GM12878 (cell line): Measurements from ENCODE around the gene SNU13. TPM values are rescaled to one million over a fixed set of nuclear protein-coding genes. Genes with fewer than 3 reads are reported as not detected.

ENCODE experiments used
- CBX3 ChIP-seq: fragments of 200-600 bp; sonication (generic); IDR thresholded peaks from 2 replicates; pipeline ENCODE4 v1.6.1; 2016; ENCODE audit warnings: low read depth, borderline replicate concordance
- CBX5 ChIP-seq: sonication (generic); IDR thresholded peaks from 2 replicates; pipeline ENCODE4 v1.6.1; 2016; ENCODE audit warnings: low read depth, moderate library complexity, mild to moderate bottlenecking, inconsistent platforms
- CHD2 ChIP-seq: IDR thresholded peaks from 2 replicates; pipeline ENCODE4 v1.6.1; 2011; ENCODE audit warnings: low read depth, low read length, improper control_type of control experiment, borderline replicate concordance
- CREM ChIP-seq: IDR thresholded peaks from 2 replicates; pipeline ENCODE4 v1.6.1; 2014; ENCODE audit warnings: antibody characterized with exemption, low read depth
- GABPA ChIP-seq: IDR thresholded peaks from 2 replicates; pipeline ENCODE4 v1.6.1; 2014; ENCODE audit warnings: antibody characterized with exemption, low read depth, mild to moderate bottlenecking, inconsistent platforms
- HCFC1 ChIP-seq: fragments of 150-350 bp; IDR thresholded peaks from 2 replicates; pipeline ENCODE4 v1.6.1; 2014; ENCODE audit warnings: low read length
- HDAC2 ChIP-seq: fragments of 200-600 bp; sonication (generic); IDR thresholded peaks from 2 replicates; pipeline ENCODE4 v1.6.1; 2017
- HDGF ChIP-seq: fragments of 450-650 bp; IDR thresholded peaks from 2 replicates; pipeline ENCODE4 v1.6.1; 2016; ENCODE audit warnings: antibody characterized with exemption
- IRF4 ChIP-seq: IDR thresholded peaks from 2 replicates; pipeline ENCODE4 v1.6.1; 2011; ENCODE audit warnings: low read depth, low read length
- JUND ChIP-seq: IDR thresholded peaks from 2 replicates; pipeline ENCODE4 v1.6.1; 2012; ENCODE audit warnings: low read depth, mild to moderate bottlenecking, low read length, improper control_type of control experiment, moderate library complexity
- MEF2A ChIP-seq: IDR thresholded peaks from 2 replicates; pipeline ENCODE4 v1.6.1; 2011; ENCODE audit warnings: low read depth, mild to moderate bottlenecking, low read length, moderate library complexity; ENCODE audit not compliant: insufficient read depth
- MEF2B ChIP-seq: fragments of 450-650 bp; IDR thresholded peaks from 2 replicates; pipeline ENCODE4 v1.6.1; 2018; ENCODE audit warnings: mild to moderate bottlenecking, moderate library complexity; ENCODE audit not compliant: partially characterized antibody, poor library complexity, severe bottlenecking
- MTA3 ChIP-seq: IDR thresholded peaks from 2 replicates; pipeline ENCODE4 v1.6.1; 2012; ENCODE audit warnings: low read length, inconsistent platforms, borderline replicate concordance
- NFYA ChIP-seq: IDR thresholded peaks from 2 replicates; pipeline ENCODE4 v1.6.1; 2011; ENCODE audit warnings: low read depth, mild to moderate bottlenecking, low read length, improper control_type of control experiment, borderline replicate concordance
- NFYB ChIP-seq: IDR thresholded peaks from 2 replicates; pipeline ENCODE4 v1.6.1; 2011; ENCODE audit warnings: low read depth, mild to moderate bottlenecking, low read length, improper control_type of control experiment, moderate library complexity; ENCODE audit not compliant: insufficient read depth
- NR2C2 ChIP-seq: IDR thresholded peaks from 2 replicates; pipeline ENCODE4 v1.6.1; 2011; ENCODE audit warnings: borderline replicate concordance, low read depth; ENCODE audit not compliant: control insufficient read depth, insufficient read length
- RFX5 ChIP-seq: IDR thresholded peaks from 2 replicates; pipeline ENCODE4 v1.6.1; 2011; ENCODE audit warnings: low read depth, low read length, improper control_type of control experiment
- SKIL ChIP-seq: fragments of 450-650 bp; IDR thresholded peaks from 2 replicates; pipeline ENCODE4 v1.6.1; 2017; ENCODE audit warnings: mild to moderate bottlenecking, low read depth, inconsistent platforms; ENCODE audit not compliant: poor library complexity, severe bottlenecking
- SREBF2 ChIP-seq: IDR thresholded peaks from 2 replicates; pipeline ENCODE4 v1.6.1; 2012; ENCODE audit warnings: mild to moderate bottlenecking, low read length
- STAT1 ChIP-seq: fragments of 450-650 bp; conservative IDR thresholded peaks from 2 replicates; pipeline ENCODE4 v1.6.1; 2014; ENCODE audit warnings: antibody characterized with exemption, mild to moderate bottlenecking
- SUPT20H ChIP-seq: IDR thresholded peaks from 2 replicates; pipeline ENCODE4 v1.6.1; 2011; ENCODE audit warnings: low read depth, mild to moderate bottlenecking, low read length, moderate library complexity, borderline replicate concordance; ENCODE audit not compliant: control insufficient read depth
- TARDBP ChIP-seq: IDR thresholded peaks from 2 replicates; pipeline ENCODE4 v1.6.1; 2016; ENCODE audit warnings: borderline replicate concordance
- TCF12 ChIP-seq: IDR thresholded peaks from 2 replicates; pipeline ENCODE4 v1.6.1; 2011; ENCODE audit warnings: low read depth, mild to moderate bottlenecking, low read length
- polyA plus RNA-seq, 11 experiments: library from polyadenylated mRNA; depleted of rRNA in 4 of 11; unstranded in 6 of 11; stranded (reverse) in 5 of 11; fragments of >200 nt; fragmentation: Nextera tagmentation in 4 of 11; fragmentation: Illumina TruSeq in 1 of 11; extraction: Ambion mirVana in 4 of 11; extraction: Trizol in 1 of 11; gene quantifications; 1 replicate in 1 of 11; 2 replicates in 10 of 11; pipeline versions ENCODE4 v1.2.1 to v1.2.3, GENCODE V29; 2011 to 2016; ENCODE audit warnings: inconsistent platforms in 2 of 11, missing spikeins in 2 of 11, low read depth in 1 of 11
- total RNA-seq, 4 experiments: library from RNA; depleted of rRNA in 3 of 4; stranded (reverse); fragments of >200 nt in 3 of 4; fragmentation: Illumina TruSeq in 1 of 4; extraction: Trizol in 1 of 4; gene quantifications; 2 replicates each; pipeline versions ENCODE4 v1.2.1 to v1.2.3, GENCODE V29; 2013 to 2021
- TF ChIP-seq, protein P1 (sequence below): fragments of 150-350 bp; IDR thresholded peaks from 2 replicates; pipeline ENCODE4 v1.6.1; 2016; ENCODE audit warnings: low read depth, low read length
- TF ChIP-seq, protein P2 (sequence below): fragments of 450-650 bp; IDR thresholded peaks from 2 replicates; pipeline ENCODE4 v1.6.1; 2016; ENCODE audit warnings: mild to moderate bottlenecking

SNU13 gene
- total and polyA plus RNA-seq, 10 of the 15 experiments (the other 5 are each of a cell fraction or from before 2014, with no cell fraction given): 157 to 870 (median 256) TPM

- TF ChIP-seq SKIL (peak; percentile 30), CBX5 (no peak), MEF2A (no peak), CHD2 (no peak), MTA3 (no peak; the same call in 1 of the 2 replicates), GABPA (peak; percentile 90), HDAC2 (no peak), MEF2B (no peak), TARDBP (no peak), SUPT20H (no peak), CBX3 (no peak), CREM (peak; percentile 95), SREBF2 (no peak; the same call in 1 of the 2 replicates), HCFC1 (no peak), NFYB (no peak), HDGF (no peak), STAT1 (no peak; the same call in 1 of the 2 replicates), NFYA (no peak), RFX5 (no peak), NR2C2 (no peak), IRF4 (no peak), TCF12 (no peak), JUND (no peak)
- TF ChIP-seq, protein P1, sequence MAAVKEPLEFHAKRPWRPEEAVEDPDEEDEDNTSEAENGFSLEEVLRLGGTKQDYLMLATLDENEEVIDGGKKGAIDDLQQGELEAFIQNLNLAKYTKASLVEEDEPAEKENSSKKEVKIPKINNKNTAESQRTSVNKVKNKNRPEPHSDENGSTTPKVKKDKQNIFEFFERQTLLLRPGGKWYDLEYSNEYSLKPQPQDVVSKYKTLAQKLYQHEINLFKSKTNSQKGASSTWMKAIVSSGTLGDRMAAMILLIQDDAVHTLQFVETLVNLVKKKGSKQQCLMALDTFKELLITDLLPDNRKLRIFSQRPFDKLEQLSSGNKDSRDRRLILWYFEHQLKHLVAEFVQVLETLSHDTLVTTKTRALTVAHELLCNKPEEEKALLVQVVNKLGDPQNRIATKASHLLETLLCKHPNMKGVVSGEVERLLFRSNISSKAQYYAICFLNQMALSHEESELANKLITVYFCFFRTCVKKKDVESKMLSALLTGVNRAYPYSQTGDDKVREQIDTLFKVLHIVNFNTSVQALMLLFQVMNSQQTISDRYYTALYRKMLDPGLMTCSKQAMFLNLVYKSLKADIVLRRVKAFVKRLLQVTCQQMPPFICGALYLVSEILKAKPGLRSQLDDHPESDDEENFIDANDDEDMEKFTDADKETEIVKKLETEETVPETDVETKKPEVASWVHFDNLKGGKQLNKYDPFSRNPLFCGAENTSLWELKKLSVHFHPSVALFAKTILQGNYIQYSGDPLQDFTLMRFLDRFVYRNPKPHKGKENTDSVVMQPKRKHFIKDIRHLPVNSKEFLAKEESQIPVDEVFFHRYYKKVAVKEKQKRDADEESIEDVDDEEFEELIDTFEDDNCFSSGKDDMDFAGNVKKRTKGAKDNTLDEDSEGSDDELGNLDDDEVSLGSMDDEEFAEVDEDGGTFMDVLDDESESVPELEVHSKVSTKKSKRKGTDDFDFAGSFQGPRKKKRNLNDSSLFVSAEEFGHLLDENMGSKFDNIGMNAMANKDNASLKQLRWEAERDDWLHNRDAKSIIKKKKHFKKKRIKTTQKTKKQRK: no peak
- TF ChIP-seq, protein P2, sequence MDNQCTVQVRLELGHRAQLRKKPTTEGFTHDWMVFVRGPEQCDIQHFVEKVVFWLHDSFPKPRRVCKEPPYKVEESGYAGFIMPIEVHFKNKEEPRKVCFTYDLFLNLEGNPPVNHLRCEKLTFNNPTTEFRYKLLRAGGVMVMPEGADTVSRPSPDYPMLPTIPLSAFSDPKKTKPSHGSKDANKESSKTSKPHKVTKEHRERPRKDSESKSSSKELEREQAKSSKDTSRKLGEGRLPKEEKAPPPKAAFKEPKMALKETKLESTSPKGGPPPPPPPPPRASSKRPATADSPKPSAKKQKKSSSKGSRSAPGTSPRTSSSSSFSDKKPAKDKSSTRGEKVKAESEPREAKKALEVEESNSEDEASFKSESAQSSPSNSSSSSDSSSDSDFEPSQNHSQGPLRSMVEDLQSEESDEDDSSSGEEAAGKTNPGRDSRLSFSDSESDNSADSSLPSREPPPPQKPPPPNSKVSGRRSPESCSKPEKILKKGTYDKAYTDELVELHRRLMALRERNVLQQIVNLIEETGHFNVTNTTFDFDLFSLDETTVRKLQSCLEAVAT: peak; percentile 30; the same call in 1 of the 2 replicates
Measured at GRCh38 chr22:41688365-41689211, at the start of gene SNU13 (continued).
